Right cardiac atrium (tissue), 5 donors: ENCODE measurements around the gene GATAD2A. TPM values are rescaled to one million over a fixed set of nuclear protein-coding genes. Genes with fewer than 3 reads are reported as not detected.

ENCODE experiments used
- ATAC-seq, 2 donors: fragments of 200-7000 bp; cut with Tn5 transposase; one replicate each; pipeline versions ENCODE4 v1.8.0 to v1.9.1; 2020; ENCODE audit warnings: moderate library complexity in 2 of 2, mild to moderate bottlenecking in 1 of 2
- DNase-seq, 3 donors: peaks; one replicate each; pipeline ENCODE4 v3.0.0-alpha.2; 2020
- H3K27ac ChIP-seq: one replicate; pipeline ENCODE4 v1.5.1; 2013; ENCODE audit warnings: mild to moderate bottlenecking, low read length, control low read depth, moderate library complexity
- H3K27me3 ChIP-seq: one replicate; pipeline ENCODE4 v1.6.1; 2013; ENCODE audit not compliant: control insufficient read depth, insufficient read depth
- H3K4me1 ChIP-seq: one replicate; pipeline ENCODE4 v1.6.1; 2013; ENCODE audit warnings: low read length; ENCODE audit not compliant: control insufficient read depth, insufficient read depth
- H3K4me3 ChIP-seq: one replicate; pipeline ENCODE4 v1.5.1; 2013; ENCODE audit warnings: low read length, control low read depth
- H3K9me3 ChIP-seq: one replicate; pipeline ENCODE4 v1.6.1; 2013; ENCODE audit warnings: low read length; ENCODE audit not compliant: control insufficient read depth
- WGBS: extraction: QIAGEN DNeasy Blood & Tissue Kit; methylation state at CpG from one replicate; pipeline ENCODE4 v1.1.7; 2013; 5-methylcytosine and 5-hydroxymethylcytosine counted together
- intact Hi-C, 4 donors: fragments of 100-400 bp; cut with DNase I; formaldehyde crosslinking; loops; one replicate each; pipeline versions ENCODE4 v1.11.0 to v1.14.0; 2022 to 2023
- polyA plus RNA-seq: library from polyadenylated mRNA; stranded (reverse); fragments of 200-250 nt; gene quantifications from one replicate; pipeline ENCODE4 v1.2.3, GENCODE V29; 2013
- total RNA-seq, 4 donors: library from RNA; stranded (reverse); fragmentation: NEBNext Ultra II Directional; extraction: Animal tissue kit (Norgen Biotek cat#: 25700); gene quantifications; one replicate each; pipeline ENCODE4 v1.2.1, GENCODE V29; 2021
- donor health status: healthy with polysubstance abuse.
- donor health status: DM: no; HTN: yes; CAD: no.
- donor health status: DM: no; HTN: no; CAD: no.
- donor health status: DM: no; HTN: yes; CAD: no; lungs with severe emphysema.
- donor health status: DM: yes; HTN: yes; CAD: no.

The GATAD2A gene
- total and polyA plus RNA-seq, 5 donors: 12.2 to 53.9 (median 34.2) TPM

- intact Hi-C loops: no loop called here
- H3K4me3 ChIP-seq: no peak overlapping the region
- H3K27ac ChIP-seq: no peak overlapping the region
- H3K27me3 ChIP-seq: no peaks in the 10 kb centered on the region
- H3K4me1 ChIP-seq: no peaks in the 10 kb centered on the region
- WGBS: 93% methylated on average over 7 of the region's 7 CpGs
- no peaks in the 10 kb centered on the region for H3K9me3 ChIP-seq
- no peak for DNase-seq
- ATAC-seq: no peak
Observed at GRCh38 chr19:19524053-19524452, 118.6 kb downstream of the GATAD2A start.

DNA sequence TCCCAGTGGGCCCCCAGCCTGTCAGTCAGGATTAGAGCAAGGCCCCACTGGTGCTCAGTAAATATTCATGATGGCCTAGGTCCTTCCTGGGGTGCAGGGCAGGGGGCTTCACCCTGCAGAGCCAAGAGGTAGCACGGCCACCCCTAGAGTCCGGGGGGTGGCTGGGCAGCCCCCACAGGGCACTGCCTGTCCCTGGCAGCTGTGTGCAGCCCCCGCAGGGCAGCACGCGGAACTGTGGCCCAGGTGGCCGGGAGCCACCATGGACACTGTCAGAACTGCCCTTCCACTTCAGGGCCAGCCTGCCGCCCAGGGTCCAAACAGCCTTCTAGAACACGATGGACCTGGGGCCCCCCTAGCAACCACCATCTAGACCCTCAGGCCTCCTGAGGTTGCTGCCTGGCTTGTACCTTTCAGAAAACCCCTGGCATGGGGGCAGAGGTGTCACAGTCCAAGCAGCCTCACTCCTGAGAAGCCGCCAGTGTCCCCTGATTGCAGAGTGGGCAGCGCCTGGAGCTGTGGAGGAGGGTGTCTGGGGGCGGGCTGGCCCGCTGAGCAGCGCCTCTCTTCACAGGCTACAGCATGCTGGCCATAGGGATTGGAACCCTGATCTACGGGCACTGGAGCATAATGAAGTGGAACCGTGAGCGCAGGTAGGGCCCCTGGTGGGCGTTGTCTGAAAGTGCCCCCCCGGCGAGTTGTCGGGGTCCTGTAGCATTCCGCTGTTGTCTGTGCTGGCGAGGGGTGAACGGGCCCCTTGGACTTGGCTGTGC is 120.3 kb downstream of the GATAD2A start:
- H3K4me3 ChIP-seq: no peak overlapping the region
- H3K4me1 ChIP-seq: no peaks in the 10 kb centered on the region
- no peaks in the 10 kb centered on the region for H3K27me3 ChIP-seq
- H3K27ac ChIP-seq: no peak overlapping the region
- intact Hi-C loops: no loop called here
- no peaks in the 10 kb centered on the region for H3K9me3 ChIP-seq
- no peak for ATAC-seq
- 84% methylated on average over 23 of the region's 23 CpGs for WGBS
- DNase-seq: no peak

DNA sequence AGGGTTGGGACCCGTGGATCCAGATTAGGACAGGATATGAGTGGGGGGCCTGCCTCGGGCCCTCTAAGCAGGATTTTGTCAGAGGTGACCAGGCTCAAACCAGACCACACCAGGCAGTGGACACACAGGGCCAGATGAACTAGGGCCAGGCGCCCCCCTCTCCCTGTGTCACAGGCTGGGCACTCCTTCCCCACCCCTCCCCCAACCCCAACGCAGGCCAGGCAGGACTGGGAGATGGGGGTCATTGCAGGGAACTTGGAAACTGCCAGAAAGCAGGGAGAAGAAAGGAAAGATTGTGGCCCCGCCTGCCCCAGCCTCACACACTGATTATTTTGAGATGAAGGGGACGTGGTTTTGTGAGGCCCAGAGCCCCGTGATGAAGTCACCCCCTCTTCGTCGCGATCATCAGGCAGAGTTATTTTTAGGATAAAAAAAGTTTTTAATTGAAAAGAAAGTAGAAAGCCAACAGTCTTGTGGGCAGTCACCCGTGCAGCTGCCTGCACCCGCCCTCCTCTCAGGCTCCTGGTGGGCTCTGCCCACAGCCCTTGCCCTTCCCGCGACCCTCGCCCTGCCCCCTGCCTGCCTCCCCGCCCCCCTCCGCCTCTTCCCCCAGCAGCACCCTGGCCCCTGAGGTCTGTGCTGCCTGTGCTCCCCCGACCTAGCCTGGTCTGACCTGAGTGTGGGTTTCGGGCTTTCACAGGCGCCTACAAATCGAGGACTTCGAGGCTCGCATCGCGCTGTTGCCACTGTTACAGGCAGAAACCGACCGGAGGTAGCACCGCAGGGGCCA is 121.3 kb downstream of the GATAD2A start:
- Histone ChIP-seq H3K9me3 (no peaks in the 10 kb centered on the region), H3K27ac (no peak overlapping the region), H3K27me3 (no peaks in the 10 kb centered on the region), H3K4me3 (no peak overlapping the region), H3K4me1 (no peaks in the 10 kb centered on the region)
- ATAC-seq (no peak), DNase-seq (no peak)
- 75% methylated on average over 28 of the region's 28 CpGs for WGBS
- intact Hi-C loops: no loop called here

DNA sequence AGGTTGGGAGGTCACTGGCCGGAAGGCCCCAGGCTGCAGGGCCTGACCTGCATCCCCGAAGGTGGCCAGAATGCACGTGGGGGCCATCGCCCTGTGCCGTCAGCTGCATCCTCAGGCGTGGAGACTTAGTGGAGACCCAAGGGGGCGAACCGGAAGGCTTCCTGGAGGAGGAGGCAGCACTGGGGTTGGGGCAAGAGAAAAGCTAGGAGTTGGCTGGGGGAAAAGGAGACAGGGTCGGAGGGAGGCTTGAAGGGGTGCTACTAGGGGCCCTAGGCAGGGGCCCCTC is 121.8 kb downstream of the GATAD2A start:
- WGBS: 91% methylated on average over 9 of the region's 9 CpGs
- Histone ChIP-seq H3K27ac (no peak overlapping the region), H3K27me3 (no peaks in the 10 kb centered on the region), H3K4me1 (no peaks in the 10 kb centered on the region), H3K4me3 (no peak overlapping the region), H3K9me3 (no peaks in the 10 kb centered on the region)
- no peak for ATAC-seq
- intact Hi-C loops: no loop called here
- DNase-seq: no peak

GRCh38 chr19:19527674-19528625 is 122.5 kb downstream of the GATAD2A start:
- H3K4me1 ChIP-seq: no peaks in the 10 kb centered on the region
- no peaks in the 10 kb centered on the region for H3K9me3 ChIP-seq
- H3K27ac ChIP-seq: no peak overlapping the region
- no peak overlapping the region for H3K4me3 ChIP-seq
- WGBS: 92% methylated on average over 27 of the region's 27 CpGs
- intact Hi-C loops: no loop called here
- ATAC-seq (no peak), DNase-seq (peak in 1 of 3 donors; percentile 59)
- no peaks in the 10 kb centered on the region for H3K27me3 ChIP-seq

DNA sequence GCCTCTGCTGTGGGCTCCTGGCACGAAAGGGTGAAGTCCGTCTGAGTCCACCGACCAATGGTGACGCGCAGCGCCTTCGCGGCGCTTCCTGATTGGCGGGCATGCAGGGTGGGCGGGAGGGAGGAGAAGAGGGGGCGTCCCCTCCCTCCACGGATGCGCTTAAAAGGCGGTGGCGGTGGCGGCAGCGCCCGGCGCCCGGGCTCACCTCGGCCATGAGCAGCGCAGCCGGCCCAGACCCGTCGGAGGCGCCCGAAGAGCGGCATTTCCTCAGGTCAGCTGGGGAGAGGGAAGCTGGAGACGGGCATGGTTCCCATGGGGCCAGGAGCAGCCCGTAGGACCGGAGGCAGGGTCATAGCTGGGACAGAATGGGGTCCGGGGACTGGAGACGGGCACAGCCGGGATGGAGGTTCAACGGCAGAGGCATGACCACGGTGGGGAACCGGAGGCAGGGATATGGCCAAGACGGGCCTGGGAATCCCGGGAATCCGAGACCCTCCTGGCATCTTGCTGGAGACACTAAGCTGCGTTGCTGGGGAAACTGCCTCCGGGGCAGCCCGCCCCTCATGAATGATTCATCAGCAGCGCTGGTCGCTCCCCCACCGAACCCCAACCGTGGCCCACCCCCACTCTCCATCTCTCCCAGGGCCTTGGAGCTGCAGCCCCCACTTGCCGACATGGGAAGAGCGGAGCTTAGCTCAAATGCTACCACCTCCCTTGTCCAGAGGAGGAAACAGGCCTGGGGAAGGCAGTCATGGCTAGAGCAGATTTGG is 123.4 kb downstream of the GATAD2A start, which contains the start of gene YJEFN3:
YJEFN3 (plus strand) TSS at position 191 of the 770 bp plus-strand sequence; CDS start at position 213, 22 bp downstream.
- DNase-seq (peak in 1 of 3 donors; percentile 80), ATAC-seq (peak; percentile 37 to 42)
- Histone ChIP-seq H3K27me3 (no peaks in the 10 kb centered on the region), H3K9me3 (no peaks in the 10 kb centered on the region), H3K4me3 (no peak within 1 kb of the TSS), H3K27ac (no peak within 1 kb of the TSS), H3K4me1 (no peaks in the 10 kb centered on the region)
- intact Hi-C loops: no loop called here
- WGBS: 46% methylated on average over 50 of the region's 50 CpGs

DNA sequence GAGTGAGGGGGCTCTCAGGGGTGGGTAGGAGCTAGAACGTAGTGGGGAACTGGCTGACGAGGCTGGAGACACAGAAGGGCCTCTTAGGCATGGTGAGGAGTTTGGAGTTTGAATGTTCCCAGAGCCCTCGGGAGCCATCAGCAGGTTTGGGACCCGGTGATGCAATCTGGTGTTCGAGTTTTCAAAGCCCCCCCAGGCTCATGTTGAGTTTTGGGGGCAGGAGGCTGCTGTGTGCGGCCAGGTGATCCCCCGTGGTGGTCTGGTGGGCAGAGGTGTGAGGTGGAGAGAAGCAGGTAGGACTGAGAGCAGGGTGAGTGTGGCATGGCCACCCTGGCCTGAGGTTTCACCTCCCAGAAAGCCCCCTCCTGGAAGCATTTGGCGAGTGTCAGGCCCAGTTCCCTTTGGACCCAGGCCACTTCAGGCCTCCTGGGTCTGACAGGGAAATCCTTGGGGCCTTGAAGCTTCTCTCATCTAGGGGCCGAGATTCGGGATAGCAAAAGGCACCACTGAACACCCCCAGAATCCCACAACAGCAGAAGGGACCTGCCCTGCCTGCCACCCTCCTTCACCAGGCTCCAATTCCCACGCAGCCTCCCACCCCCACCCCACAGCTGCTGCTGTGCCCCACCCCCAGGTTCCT is 124.4 kb downstream of the GATAD2A start:
- no peaks in the 10 kb centered on the region for H3K27me3 ChIP-seq
- WGBS: 70% methylated on average over 11 of the region's 11 CpGs
- ATAC-seq: no peak
- H3K4me1 ChIP-seq: no peaks in the 10 kb centered on the region
- H3K4me3 ChIP-seq: no peak overlapping the region
- no peak for DNase-seq
- no peak overlapping the region for H3K27ac ChIP-seq
- intact Hi-C loops: loop anchor here (5.0 to 10.0 kb wide), 5 partner anchors 115 to 425 kb away; partner anchors contain the start of gene GMIP (in 1 of the 4)
- no peaks in the 10 kb centered on the region for H3K9me3 ChIP-seq

- H3K4me1 ChIP-seq: no peaks in the 10 kb centered on the region
- no peak overlapping the region for H3K4me3 ChIP-seq
- intact Hi-C loops: loop anchor here (5.0 to 10.0 kb wide), 5 partner anchors 114 to 424 kb away; partner anchors contain the start of gene GMIP (in 1 of the 4)
- 41% methylated on average over 9 of the region's 9 CpGs for whole genome bisulfite sequencing
- no peaks in the 10 kb centered on the region for H3K27me3 ChIP-seq
- no peak for ATAC-seq
- no peak overlapping the region for H3K27ac ChIP-seq
- DNase-seq: no peak
- no peaks in the 10 kb centered on the region for H3K9me3 ChIP-seq
Observed at GRCh38 chr19:19530423-19530804, 124.9 kb downstream of the GATAD2A start.

DNA sequence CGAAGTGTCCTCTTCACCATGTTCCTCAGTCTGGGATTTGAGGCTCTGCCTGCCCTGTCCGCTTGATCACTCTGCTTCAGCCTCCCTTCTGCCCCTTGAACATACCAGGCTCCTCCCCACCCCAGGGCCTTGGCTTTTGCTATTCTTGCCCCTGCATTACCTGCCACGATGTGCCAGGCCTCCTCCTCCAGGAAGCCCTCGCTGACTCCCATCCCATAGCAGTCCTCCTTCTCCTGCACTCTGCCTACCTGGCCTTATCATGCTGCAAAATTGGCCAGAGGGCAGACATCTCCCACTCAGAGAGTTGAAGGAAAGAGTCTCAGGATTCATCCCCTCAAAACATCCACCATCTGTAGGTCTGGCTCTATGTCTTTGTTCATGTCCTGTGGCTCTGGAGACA is 125.4 kb downstream of the GATAD2A start:
- DNase-seq (no peak), ATAC-seq (no peak)
- Histone ChIP-seq H3K27ac (no peak overlapping the region), H3K27me3 (no peaks in the 10 kb centered on the region), H3K4me3 (no peak overlapping the region), H3K9me3 (no peaks in the 10 kb centered on the region), H3K4me1 (no peaks in the 10 kb centered on the region)
- 84% methylated on average over 4 of the region's 4 CpGs for WGBS
- intact Hi-C loops: loop anchor here (5.0 to 10.0 kb wide), 5 partner anchors 114 to 424 kb away; partner anchors contain the start of gene GMIP (in 1 of the 4)
